GM21619 (cell line): Measurements from ENCODE around the gene UCMA.
A peak's percentile ranks its signal among the peaks of the same experiment; 100 is the strongest.
"Not testable (repeated sequence)": the region's sequence is repeated elsewhere in the genome, so short reads cannot be mapped to it uniquely, and the experiment has no call there.

ENCODE experiments used
- ATAC-seq: cut with Tn5 transposase; IDR thresholded peaks from one replicate; pipeline ENCODE4 v1.9.1; 2021; ENCODE audit not compliant: unreplicated experiment

UCMA gene, protein sequence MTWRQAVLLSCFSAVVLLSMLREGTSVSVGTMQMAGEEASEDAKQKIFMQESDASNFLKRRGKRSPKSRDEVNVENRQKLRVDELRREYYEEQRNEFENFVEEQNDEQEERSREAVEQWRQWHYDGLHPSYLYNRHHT

DNA sequence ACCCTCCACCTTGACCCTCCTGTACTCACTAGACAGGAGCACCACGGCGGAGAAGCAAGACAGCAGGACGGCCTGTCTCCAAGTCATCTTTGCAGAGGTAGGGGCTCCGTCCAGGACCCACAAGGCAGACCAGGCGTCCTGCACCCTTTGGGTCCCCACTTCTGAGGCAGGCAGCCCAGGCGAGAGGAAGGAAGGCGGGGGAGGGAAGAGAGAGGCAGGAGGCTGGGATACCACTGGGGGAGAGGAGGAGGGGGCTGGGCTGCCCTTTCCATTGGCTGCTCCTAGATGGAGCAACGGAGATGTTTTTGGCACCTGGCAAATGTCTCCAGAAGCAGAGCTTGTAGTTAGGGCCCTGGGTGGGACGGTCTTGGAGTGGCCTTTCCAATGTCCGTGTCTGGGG is at the start of gene UCMA:
TSS of gene UCMA (minus strand) at position 203 of the 400 bp plus-strand sequence. CDS start at position 87, 116 bp downstream.
- no peak for ATAC-seq

DNA sequence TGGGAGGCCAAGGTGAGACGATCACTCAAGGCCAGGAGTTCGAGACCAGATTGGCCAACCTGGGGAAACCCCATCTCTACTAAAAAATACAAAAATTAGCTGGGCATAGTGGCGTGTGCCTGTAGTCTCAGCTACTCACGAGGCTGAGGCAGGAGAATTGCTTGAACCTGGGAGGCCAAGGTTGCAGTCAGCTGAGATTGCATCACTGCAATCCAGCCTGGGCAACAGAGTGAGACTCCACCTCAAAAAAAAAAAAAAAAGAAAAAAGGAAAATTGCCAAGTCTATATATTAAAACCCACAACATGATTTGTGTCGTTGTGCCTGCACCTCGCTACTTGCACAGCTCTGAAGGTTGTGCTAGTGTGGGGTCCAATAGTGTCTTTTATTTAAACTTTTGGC is 48.2 kb upstream of the UCMA start:
- not testable (repeated sequence) for ATAC-seq

DNA sequence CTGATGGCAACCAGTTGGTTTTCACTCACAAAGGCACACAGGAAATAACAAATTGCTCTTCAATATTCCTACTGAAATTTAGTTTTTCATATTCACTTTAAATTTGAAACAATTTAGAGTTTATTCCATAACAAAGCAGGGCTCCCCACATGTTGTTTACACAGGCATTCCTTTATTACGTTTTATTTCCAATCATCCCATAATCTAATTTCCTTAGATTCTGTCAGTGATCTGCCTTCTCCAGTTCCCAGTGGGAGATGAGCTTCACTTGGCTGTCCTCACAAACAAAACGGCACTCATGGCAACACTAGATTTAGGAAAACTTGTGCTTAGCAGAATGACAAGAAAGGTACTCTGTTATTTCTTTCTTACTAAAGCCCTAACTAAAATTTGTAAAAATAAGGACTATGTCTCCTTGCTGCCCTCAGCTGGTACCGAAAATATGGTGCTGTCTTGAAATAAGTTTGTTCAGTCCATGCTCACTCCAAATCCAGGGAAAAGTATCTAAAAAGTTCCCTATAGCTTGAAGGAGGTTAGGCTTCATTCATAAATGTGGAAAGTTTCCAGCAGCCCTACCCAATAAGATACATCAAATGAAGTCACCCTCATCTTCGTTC is 42.7 kb upstream of the UCMA start:
- no peak for ATAC-seq

DNA sequence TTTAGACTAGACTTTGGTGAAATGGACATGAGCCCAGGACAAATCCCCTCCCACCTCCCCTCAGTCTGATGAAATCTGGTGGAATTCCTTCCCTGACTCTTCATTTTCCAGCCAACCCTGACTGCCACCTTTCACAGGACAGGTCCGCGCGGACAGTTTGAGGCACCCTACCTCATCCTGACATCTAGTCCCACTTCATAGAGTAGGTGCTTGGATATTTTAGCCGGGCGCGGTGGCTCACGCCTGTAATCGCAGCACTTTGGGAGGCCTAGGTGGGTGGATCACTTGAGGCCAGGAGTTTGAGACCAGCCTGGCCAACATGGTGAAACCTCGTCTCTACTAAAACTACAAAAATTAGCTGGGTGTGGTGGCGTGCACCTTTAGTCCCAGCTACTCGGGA is 42.0 kb upstream of the UCMA start:
- not testable (repeated sequence) for ATAC-seq

DNA sequence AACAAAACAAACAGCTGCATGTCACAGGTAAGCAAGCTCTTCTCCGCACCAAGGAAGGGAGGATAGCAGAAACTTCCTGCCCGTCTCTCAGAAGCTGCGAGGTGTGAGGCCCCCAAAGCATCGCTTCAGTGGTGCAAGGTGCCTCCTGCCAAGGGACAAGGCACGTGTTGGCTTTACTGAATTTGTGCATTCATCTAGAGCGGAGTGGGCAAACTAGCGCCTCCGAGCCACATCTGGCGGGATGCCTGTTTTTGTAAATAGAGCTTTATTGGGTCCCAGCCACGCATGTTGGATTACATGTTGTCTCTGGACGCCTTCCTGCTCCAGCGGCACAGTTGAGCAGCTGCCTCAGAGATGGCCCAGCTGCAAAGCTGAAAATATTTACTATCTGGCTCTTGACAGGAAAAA is 38.0 kb upstream of the UCMA start:
- ATAC-seq, result peak; percentile 31

DNA sequence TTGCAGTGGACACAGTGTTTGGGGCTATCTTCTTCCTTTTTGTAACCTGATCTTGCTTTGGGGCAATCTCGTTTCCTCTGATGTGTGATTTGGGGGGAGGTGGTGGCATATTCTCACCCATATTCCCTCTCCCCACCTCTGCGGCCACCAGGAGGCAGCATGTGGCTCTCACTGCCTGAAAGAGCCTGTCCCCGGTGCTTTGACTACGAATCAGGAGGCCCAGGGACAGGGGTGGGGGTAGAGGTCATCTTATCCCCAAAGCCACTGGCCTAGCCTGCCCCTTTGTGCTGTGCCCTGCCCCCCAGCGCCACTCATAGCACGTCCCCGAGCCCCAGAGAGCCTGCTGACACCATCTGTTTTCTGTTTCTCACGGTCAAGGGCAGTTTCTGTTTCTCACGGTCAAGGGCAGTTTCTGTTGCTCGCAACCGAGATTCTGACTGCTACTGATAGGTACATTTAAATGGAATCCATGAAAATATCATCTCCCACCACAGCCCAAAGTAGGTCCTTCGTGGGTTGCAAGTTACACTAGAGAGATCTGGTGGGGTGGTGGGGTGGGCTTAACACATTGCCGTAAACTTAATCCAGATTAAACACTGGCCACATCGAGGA is 37.5 kb upstream of the UCMA start:
- peak; percentile 73 for ATAC-seq

DNA sequence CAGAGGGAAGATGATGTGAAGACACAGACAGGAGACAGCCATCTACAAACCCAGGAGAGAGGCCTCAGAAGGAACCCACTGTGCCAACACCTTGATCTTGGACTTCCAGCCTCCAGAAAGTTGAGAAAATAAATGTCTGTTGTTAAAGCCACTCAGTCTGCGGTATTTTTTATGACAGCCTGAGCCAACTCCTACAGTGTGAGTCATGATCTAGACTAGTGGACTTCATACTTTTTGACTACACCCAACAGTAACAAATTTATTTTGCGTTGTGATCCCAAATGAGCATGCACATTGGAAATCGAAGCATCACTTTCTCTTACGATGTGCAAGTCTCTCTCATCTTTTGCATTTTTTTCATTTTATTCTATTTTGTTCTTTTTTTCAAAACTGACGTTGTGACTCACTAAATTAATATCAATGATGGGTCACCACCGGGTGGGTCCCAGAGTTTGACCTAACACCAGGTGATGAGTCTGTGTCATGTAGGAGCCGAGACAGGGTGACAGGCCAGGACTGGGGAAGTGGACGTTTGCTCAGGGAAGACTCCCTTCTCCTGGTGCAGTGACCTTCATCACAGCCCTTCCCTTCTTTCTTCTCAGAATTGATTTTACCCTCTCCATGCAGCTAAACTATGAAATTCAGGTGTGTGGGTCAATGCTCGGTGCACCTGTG is 36.8 kb upstream of the UCMA start:
- no peak for ATAC-seq

DNA sequence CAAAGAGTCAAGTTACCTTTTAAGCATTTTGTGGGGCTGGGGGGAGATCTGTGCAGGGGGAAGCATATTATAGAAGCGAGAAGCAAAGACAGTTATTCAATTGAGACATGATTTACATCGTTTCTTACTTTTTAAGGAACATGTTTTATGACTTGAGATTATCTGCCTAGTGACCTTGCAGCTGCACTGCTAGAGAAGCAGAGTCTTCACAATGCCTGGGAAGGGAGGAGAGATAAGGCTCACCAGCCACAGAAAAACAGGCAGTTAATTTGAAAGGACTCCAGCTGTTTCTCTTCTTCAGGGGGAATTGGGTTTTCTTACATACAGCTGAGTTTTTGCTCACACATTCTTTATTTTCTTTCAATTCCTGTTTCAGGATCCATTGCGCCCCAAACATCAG is 34.7 kb upstream of the UCMA start:
- no peak for ATAC-seq

DNA sequence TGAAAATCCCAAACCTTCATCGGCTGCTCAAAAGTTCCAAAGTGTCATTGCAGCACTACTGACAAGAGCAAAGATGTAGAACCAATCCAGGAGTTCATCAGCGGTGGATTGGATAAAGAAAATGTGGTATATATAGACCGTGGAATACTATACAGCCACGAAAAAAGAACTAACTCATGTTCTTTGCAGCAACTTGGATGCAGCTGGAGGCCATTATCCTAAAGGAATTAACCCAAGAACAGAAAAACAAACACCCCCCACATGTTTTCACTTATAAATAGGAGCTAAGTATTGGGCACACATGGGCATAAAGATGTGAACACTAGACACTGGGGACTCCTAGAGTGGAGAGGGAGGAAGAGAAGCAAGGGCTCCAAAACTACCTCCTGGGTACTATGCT is 34.1 kb upstream of the UCMA start:
- ATAC-seq, result no peak

DNA sequence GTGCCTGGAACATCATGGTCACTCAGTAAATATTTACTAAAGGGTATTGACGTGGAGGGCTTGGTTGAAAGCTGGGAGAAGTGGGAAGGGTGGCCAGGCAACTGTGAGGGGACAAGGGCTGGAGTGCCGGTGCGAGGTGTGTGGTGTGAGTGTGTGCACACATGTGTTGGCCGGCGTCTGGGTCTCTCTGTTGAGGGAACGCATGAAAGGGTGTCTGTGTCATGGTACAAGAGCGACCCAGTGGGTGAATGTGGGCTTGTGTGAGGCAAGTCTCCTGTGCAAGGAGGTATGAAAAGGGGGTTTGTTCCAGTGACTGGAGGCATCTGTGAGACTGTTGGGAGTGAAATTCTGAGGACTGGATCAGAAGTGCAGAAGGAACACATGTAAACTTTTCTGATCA is 29.4 kb upstream of the UCMA start:
- ATAC-seq, result no peak

DNA sequence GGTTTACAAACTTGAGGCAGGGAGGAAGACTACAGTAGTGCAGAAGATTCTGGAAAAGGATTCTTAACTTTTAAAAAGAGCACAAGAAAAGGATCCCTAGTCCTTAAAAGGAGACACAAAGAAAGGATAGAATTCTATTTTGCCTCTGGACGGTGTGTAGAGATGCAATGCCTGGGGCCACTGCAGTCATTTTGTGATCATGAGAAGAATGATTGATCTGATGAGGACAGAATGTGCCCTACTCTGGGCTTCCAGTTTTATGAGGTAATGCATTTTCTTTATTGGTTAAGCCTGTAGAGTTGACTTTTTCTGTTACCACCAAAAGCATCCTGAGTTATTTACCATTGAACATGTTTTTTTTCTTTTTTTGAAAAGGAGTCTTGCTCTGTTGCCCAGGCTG is 28.3 kb upstream of the UCMA start:
- no peak for ATAC-seq

DNA sequence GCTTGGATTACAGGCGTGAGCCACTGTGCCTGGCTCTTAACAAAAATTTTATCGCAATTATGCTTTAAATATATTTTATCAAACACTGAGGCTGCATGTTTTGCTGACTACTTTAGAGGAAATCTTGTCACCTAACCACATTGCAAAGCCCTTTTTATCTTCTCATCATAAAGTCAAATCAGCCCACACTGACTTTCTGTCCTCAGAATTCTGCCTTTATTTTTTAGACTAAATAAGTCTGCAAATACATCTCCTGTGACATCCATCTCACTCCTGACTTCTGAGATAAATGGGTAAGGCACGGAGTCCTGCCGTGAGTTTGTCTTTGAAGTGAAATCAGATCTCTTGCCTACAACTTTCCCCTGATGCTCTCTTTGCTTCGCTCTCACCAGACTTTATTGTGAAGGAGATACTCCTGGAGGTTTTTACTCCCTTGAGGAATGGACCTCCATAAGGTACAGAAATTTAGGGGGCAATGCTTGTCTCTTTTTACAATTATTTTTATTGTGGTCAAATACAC is 23.5 kb upstream of the UCMA start:
- no peak for ATAC-seq

DNA sequence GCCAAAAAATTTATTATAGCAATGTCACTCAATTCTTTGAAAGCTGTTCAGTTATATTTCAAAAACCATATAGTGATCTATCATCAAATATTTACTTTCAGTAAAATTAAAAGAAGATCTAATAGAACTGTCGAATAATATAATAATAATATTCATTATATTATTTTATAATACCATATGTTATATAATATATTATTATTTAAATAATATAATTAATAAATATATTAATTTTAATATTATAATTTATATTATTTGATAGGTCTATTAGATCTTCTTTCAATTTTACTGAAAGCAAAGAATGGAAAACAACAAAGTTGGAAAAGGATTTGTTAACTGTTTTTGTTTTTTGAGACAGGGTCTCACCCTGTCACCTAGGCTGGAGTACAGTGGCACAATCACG is 22.5 kb upstream of the UCMA start:
- ATAC-seq, result no peak

DNA sequence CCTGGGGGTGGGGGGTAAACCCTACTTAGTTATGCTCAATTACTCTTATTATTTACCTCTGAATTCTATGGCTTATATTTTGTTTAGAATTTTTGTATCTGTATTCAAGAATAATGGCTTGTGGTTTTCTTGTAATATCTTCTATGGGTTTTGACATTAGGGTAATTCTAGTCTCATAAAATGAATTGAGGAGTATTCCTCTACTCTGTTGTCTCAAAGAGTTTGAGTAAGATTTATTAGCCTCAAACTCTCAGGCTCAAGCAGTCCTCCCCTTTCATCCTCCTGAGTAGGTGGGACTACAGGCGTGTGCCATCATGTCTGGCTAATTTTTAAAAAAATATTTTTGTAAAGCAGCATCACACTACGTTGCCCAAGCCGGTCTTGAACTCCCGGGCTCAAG is 19.6 kb upstream of the UCMA start:
- ATAC-seq, result no peak

DNA sequence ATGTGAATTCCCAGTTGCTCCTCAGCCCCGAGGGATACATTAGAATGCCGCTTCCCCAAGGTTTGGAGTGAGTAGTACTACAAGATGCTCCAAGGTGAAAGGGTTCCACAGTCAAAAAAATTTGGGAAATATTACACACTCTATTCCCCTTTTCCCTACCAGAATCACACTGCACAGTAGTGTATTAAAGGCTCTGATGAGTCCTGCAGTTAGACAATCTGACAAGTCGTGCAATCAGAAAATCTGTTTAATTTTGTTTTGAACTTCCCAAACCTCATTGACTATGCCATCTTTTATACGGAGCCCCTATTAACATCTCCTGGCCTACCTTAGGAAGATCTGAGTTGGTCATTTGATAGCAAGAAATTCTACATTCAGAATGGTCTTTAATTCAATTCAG is 13.6 kb upstream of the UCMA start:
- no peak for ATAC-seq

DNA sequence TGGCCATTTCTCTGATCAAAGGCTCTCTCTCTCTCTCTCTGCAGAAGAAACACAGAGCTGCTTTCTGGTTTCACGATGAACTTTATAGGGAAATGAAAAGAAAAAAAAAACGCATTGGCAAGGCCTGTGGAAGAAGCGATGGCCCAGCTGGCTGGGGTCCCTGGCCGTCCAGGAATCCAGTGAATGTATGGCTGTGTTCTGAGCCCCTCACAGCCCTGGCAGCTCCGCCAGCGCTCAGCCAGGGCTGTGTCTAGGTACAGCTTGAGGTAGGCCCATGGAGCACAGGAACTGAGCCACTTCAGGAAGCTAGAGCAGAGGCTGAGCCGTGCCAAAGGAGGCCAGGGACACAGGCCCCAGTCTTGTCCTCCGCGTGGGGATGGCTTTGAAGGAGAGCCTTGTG is 13.1 kb upstream of the UCMA start:
- no peak for ATAC-seq

DNA sequence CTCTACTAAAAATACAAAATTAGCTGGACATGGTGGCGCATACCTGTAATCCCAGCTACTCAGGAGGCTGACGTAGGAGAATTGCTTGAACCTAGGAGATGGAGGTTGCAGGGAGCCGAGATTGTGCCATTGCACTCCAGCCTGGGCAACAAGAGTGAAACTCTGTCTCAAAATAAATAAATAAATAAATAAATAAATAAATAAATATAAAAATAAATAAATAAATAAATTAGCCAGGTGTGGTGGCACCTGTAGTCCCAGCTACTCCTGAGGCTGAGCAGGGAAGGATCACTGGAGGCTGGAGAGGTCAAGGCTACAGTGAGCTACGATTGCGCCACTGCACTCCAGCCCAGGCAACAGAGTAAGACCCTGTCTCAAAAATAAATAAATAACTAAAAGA is 8.1 kb upstream of the UCMA start:
- ATAC-seq, result not testable (repeated sequence)

DNA sequence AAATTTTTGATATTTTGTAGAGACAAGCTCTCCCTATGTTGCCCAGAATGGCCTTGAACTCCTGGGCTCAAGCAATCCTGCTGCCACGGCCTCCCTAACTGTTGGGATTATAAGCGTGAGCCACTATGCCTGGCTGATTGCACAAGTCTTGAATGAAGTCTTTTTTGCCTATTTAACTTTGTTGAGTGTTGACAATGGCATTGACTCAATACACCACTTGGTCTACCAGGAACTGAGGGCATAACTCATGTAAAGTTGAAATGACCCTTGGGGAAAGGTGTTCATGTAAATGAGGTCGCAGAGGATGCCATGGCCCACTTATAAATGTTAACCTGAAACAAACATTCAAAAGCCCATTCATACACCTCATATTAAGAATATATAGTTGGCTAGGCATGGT is 7.4 kb upstream of the UCMA start:
- ATAC-seq, result no peak

DNA sequence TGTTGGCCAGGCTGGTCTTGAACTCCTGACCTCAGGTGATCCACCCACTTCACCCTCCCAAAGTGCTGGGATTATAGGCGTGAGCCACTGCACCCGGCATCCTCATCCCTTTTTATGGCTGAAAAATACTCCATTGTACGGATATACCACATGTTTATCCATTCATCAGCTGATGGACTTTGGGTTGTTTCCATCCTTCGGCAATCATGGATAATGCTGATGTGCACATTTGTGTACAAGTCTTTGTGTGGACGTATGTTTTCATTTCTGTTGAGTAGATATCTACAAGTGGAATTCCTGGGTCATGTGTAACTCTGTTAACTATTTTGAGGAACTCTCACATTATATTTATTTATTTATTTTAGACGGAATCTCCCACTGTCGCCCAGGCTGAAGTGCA is 5.7 kb upstream of the UCMA start:
- ATAC-seq, result no peak

DNA sequence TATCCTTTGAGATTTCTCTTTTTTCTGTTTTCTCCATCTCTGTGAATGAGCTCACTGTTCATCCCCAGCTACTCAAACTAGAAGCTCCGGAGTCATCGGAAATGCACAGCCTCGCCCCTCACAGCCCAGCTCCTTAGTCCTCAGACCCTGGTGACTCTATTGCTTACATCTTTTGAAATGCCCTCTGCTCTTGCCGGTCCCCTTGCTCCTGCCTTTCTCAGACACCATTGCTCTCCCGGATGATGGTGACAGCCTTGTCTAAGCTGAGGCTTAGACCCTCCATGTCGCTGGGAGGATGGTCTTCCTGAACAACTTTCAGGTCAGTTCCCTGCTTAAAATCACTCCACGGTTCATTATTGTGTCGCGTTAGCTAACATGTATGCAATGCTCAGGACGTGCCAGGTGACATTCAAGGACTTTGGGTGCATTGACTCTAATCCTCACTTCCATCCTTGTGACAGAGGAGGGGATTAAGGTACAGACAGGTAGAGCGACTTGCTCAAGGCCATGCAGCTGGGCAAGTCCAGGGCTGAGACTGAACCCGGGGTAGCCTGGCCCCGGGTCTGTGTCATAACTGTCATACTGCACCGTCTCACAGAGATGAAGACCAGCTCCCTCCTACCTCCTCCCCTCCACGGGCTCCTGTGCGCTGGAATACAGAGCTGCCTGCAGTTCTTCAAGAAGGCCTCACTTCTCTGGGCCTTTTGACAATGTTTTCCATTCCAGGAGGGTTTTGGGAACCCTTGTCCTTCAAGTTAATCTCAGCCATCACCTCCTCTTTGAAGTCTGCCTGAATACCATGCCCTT is 4.3 kb upstream of the UCMA start:
- ATAC-seq, result no peak

DNA sequence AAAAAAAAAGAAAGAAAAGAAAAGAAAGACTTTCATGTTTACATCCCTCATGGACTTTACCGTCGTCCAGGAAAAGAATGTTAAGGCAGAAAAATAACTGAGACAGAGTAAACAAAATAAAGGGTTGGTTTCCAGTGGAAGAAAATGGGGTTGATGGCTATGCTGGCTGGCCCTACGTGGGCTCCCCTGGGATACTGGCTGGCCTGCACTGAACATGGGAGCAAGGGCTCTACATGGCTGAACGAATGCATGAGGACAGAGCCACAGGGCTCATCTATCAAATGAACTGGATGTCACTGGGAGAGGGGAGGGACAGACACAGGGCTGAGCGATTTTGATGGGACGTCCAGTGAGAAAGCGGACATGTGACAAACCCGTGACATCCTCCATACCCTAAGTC is 2.5 kb upstream of the UCMA start:
- no peak for ATAC-seq
